ENCODE data around the gene ZCCHC24. TPM values are rescaled to one million over a fixed set of nuclear protein-coding genes. Genes with fewer than 3 reads are reported as not detected.

ZCCHC24 gene
- total and polyA plus RNA-seq, 2 of the 8 experiments (the other 6 are each of a cell fraction or from before 2014, with no cell fraction given) = 3.9 to 6.9 TPM

DNA sequence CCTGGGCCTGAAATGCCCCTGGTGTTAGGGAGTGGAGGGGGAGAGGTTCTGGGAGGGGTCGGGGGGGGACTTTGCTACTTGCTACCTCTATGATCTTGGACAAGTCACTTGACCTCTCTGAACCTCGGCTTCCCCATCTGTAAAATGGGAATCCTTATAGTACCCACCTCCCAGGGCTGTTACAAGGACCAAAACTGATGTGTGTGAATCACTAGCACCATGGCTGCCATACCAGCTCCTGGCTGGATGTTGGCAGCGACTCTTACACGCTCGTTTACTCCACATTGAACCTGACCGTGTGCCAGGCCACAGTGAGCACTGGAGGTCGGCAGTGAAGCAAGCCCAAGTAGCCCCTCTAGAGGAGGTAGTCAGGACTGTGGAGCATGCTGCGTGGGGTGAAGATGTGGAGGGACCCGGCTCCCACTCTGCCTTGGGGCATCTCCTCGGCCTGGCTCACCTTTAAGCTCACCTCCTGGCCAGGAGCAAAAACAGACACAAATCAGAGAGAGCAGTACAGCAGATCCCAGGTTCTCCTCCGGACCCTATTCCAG is 69.3 kb downstream of the ZCCHC24 start (continued):
- TF ChIP-seq CHD2 (IDR thresholded peaks at IDR 0.05; ENCODE audit: low read length) (no peak), EGR1 (IDR thresholded peaks at IDR 0.05; ENCODE audit: borderline replicate concordance, low read depth, low read length) (no peak), EP300 (IDR thresholded peaks at IDR 0.05; ENCODE audit: borderline replicate concordance in 1 of 2, low read depth in 2 of 2, low read length in 2 of 2) (no peak), GABPA (IDR thresholded peaks at IDR 0.05; ENCODE audit: borderline replicate concordance, insufficient read depth, low read length) (no peak)
